Stimulated activated CD4-positive, alpha-beta T cell treated with anti-CD3 and anti-CD28 coated beads, Interleukin-4, amount 100 ng/mL, for 24 hours (primary cell): ENCODE measurements around the gene ZNF385D.

Experiments
- DNase-seq: peaks from one replicate; pipeline ENCODE4 v3.0.0-alpha.2; 2020

ZNF385D gene

DNA sequence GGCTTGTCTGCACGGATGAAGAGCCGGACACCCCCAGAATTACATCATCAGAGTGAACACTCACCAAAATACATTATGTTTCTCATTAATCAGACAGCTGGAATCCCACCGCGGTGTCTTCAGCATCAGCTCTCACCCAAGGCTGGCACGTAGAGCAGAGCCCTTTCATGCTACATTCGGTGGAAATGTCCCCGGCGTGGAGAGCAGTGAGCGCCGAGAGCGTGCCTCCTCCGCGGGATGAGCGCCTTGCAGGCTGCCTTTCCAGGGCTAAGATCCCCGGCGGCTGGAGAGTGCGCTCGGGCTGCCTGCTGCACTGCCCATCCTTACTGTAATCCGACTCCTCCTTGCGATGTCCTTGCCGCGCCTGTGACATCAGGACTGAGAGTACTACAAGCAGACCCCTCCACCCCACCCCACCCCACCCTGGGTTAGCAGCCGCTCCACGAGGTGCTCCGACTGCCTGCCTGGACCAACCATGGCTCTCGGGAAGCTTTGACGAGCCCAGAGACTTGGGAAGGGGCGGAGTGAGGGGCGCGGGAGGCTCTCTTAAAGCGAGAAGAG, at the start of gene ZNF385D:
Gene ZNF385D (minus strand): TSS at position 380 of the 561 bp plus-strand sequence. CDS start 294 bp downstream, at position 86.
- no peak for DNase-seq

DNA sequence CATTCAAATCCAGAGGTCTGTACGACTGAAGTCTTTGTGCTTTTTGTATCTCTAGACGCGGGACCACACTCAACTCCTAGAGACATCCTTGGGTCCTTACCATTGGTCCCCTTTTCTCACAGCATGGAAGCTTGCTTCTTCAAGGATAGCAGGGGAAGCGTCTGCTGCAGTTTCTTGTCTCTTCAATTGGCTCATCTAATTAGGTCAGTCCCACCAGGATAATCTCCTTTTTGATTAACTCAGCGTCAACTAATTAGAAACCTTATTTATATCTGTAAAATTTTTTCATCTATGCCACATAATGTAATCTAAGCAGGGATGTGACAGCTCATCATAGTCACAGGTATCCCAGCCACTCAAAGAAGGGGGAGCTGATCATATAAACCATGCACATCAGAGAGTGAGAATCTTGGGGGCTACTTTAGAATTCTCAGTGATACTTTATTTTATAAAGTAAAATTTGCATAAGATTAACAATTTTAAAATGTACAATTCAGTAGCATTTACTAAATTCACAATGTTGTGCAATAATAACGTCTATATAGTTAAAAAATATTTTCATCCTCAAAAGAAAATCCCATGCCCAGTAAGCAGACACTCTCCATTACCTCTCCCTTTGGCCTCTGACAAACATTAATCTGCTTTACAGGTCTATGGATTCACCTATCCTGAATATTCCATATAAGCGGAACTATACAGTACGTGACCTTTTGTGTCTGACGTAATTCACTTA, 47.5 kb upstream of the ZNF385D start:
- DNase-seq: no peak

- DNase-seq: no peak
These were observed 44.9 kb upstream of the ZNF385D start for GRCh38 chr3:21795921-21796320.

- DNase-seq: no peak
These were observed 44.3 kb upstream of the ZNF385D start for GRCh38 chr3:21795152-21795837.

DNA sequence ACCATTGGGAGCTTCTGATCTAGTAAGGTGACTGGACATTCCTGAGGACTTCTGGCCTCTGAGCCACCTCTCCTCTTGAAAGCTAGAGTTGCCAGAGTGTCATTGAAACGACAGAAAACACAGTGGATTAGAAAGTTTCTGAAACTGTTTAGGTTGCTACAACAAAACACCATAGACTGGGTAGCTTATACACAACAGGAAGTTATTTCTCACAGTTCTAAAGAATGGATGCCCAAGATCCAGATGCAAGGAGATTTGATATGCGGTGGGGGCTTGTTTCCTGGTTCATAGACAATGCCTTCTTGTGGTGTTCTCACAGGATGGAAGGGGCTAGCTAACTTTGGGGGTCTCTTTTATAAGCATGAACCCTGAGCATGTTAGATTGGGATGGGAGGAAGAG, 43.3 kb upstream of the ZNF385D start:
- no peak for DNase-seq

GRCh38 chr3:21792176-21792575, 41.2 kb upstream of the ZNF385D start:
- DNase-seq: no peak

- no peak for DNase-seq
These were observed 40.3 kb upstream of the ZNF385D start for GRCh38 chr3:21791356-21791755.

DNA sequence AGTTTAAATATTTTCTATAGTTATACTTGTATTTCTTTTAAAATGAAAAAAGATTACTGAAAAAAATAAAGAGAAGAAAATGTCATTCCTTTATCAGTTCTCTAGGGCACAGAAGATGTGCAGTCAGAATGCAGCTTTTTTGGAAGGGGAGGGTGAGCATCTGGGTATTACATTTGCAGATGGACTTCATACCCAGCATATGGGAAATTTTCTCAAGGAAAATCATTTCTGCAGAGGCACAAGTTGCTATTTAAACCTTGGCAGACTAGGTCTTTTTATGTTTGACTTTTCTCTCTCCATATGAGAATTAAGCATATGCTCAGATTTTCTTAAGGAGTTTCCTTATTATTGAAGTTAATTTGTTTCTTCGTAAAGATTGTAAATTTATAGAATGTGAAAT, 39.5 kb upstream of the ZNF385D start:
- DNase-seq: no peak

GRCh38 chr3:21789730-21790129, 38.7 kb upstream of the ZNF385D start:
- no peak for DNase-seq

DNA sequence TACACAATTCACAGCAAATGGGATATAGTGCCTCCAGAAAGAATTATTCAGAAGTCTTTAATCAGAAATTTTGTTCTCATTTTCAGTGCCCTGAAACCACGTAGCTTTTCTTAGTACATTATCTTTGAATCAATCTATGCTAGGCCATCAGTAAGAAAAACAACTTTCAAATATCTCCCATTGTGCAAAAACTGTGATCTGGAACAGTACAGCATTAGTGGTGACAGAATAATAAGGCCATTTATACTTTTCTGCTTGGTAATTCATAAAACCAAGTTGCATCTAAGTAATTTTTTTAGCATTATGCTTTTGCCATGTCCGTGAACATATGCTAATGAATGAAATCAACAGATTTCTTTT, 35.4 kb upstream of the ZNF385D start:
- no peak for DNase-seq

GRCh38 chr3:21785765-21786437, 34.9 kb upstream of the ZNF385D start:
- no peak for DNase-seq

DNA sequence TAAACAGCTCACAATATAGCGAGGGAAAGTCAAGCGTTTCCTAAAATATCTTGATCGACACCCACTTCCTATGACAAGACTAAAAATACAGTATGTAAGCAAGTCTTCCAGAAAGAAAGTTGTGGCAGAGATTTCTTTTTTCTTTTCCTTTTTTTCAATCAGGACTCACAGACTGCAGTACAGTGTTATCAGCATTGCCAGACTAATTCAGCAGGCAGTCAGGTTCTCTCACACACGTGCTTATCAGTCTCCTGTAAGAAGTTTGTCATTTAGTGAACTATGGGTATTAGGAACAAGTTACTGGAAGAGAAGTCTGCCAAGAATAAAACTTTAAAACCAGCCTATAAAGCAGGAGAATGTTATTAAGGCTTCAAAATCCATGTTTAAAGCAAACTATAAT, 32.8 kb upstream of the ZNF385D start:
- DNase-seq: no peak

GRCh38 chr3:21781355-21781754, 30.3 kb upstream of the ZNF385D start:
- no peak for DNase-seq

- no peak for DNase-seq
These were observed 28.9 kb upstream of the ZNF385D start for GRCh38 chr3:21779909-21780308.

- DNase-seq: no peak
These were observed 27.7 kb upstream of the ZNF385D start for GRCh38 chr3:21778715-21779114.

GRCh38 chr3:21777821-21778220, 26.8 kb upstream of the ZNF385D start:
- DNase-seq: no peak

DNA sequence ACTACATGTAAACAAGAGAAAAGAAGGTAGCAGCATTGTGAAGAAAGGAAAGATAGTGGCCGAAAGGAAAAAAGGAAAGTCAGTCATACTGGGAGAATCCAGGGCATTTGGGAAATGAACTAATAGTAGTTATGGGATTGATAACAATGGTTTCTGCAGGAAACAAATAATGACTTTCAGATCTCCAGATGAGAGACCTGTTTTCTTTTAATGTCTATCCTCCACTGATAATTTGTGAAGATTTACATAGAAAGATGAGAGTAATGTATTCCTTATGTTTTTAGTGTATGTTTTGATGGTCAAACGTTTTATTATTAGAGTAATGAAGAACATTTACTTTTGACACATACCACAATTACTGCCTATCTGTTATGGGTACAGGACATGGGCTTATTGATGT, 15.0 kb upstream of the ZNF385D start:
- no peak for DNase-seq

DNA sequence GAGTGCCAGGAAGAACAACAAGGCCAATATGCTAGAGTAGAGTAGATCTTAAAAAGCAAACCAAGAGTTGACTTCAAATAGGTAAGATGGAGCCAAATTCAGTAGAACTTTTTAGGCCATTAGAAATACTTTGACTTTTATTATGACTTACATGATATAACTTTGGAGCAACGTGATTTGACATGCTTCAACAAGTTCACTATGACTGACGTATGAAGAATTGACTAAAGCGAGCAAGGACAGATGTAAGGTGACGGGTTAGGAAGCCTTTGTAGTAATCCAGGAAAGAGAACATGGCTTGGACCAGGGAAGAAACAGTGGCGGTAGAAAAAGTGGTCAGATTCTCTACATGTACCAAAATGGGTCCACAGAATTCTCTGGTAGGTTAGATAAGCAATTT, 4.9 kb upstream of the ZNF385D start:
- no peak for DNase-seq

DNA sequence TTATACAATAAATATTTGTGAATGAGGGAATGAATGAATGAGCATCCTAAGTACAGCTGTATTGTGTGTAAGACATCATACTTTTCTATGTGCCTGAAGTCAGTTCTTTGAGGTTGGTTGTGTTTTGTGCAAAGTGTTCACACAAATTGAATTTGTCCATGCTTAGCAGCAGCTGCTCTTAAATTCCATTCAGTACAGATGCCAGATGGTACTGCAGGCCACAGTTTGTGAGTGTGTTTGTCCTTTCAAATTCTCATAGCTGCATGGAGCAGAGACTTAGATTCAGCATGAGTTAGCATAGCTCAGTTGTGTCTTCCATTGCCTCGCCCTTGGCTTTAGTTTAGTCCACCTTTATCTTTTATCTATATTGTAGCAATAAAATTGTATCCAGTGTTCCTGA, 3.8 kb upstream of the ZNF385D start:
- DNase-seq: no peak

DNA sequence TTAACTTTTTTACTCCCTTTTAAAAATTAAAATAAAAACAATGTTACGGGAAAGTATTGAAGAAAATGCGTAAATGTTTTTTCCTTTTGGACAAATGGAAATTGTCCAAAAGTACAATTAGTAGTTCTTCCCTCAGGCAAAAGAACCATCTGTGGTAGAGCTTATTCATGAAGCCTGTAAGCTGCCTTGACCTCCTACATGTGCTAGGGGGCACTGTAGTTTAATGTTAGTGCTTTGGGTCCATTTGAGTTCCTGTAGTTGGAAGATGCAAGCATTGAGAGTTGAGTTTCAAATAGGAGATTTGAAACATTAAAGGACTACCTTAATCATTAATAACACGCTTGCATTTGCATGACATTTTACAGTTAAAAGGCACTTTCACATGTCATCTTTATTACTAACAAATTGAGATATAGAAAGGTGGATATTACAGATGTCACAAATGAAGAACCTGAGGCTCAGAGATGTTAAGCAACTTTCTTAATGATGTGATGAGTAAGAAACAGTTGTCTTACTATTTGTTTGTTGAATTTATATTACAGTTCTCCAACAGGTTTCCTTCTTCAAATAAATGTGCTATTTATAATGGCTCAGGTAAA, 1.8 kb upstream of the ZNF385D start:
- DNase-seq: no peak

DNA sequence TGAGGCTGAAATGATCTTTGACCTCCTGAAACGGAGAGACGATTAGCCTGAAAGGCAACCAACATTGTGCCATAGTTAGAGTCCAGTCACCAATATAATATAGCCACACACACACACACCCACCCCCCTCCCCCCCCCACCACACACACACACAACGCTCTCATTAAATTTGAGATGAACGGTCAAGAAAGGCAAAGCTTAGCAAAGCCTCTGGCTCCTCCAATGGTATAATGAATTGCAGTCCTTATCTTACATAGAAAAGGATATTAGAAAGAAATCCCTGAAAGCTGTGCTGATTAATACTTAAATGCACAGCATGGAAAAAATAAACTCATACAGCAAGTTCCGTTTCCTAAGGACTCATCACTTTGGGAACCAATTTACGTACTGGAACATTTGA, 876 bp upstream of the ZNF385D start:
- DNase-seq: no peak

DNA sequence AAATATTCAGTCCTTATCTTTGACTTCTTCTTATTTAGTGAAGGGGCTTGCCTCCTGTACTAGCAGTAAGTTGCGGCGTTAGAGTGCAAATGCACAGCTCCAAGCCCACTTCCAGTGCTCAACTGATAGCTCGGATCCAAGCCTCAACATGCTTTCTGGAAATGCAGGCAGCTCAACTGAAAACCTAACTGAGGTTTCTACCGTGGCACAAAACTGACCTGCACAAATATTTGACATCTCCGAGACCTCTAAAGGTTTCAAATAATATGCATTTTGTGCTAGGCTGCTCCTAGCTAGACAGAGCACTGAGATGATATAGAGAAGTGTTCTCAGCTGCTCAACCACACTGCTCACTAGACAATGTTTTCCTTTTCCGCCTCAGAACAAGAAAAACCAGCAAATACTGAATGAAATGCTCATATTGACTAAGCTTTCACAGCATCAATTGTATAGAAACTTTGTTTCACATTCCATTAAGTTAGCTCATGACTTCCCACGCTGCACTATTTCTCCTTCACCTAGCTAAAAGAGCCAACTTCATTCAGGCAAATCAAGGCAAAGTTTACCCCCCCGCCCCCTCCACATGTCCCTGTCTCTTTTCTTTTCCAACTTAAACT, 822 bp downstream of the ZNF385D start:
- no peak for DNase-seq

DNA sequence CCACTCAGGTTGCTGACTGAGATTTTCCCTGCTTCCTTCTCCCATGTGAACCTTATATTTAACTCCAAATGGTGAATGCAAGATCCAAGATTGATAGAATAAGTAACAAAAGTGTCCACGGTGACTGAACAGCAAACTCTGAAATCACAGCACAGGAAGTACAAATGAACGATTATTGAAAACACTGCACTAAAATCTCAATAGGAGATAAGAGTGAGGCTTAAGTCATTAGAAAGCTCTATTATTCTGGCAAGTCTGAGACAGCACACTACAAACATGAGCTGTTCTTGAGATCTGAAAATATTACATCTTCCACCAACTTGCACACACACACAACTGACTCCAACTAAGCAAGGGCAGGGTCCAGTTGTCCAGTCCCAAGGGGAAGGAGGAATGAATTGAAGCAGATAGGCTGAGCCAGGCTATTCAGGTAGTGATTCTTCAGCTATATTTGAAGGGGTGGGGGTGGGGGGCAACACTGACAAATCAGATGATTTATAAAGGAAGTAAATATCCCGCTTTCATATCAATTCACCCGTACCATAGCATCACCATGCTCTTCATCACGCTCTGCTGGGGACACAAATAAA, 2.9 kb downstream of the ZNF385D start:
- DNase-seq: no peak
